Progenitor cell of endocrine pancreas (in vitro differentiated cells): Measurements from ENCODE around the gene HPCAL1. TPM values are rescaled to one million over a fixed set of nuclear protein-coding genes. Genes with fewer than 3 reads are reported as not detected.

Experiments
- DNase-seq: peaks from one replicate; pipeline ENCODE4 v3.0.0; 2021; ENCODE audit warnings: low spot score; ENCODE audit not compliant: unreplicated experiment
- H3K27ac Mint-ChIP-seq: 2 replicates; pipeline ENCODE4 v1.8.0; 2021; ENCODE audit warnings: mild to moderate bottlenecking, moderate library complexity, mixed read lengths
- H3K27me3 Mint-ChIP-seq: 2 replicates; pipeline ENCODE4 v1.8.0; 2021; ENCODE audit warnings: mixed read lengths
- H3K36me3 Mint-ChIP-seq: 2 replicates; pipeline ENCODE4 v1.8.0; 2022; ENCODE audit warnings: mixed read lengths; ENCODE audit not compliant: insufficient read depth
- H3K4me1 Mint-ChIP-seq: 2 replicates; pipeline ENCODE4 v1.8.0; 2021; ENCODE audit warnings: low read depth, mixed read lengths
- H3K4me3 Mint-ChIP-seq: 2 replicates; pipeline ENCODE4 v1.8.0; 2021; ENCODE audit warnings: low read depth, mild to moderate bottlenecking, moderate library complexity, mixed read lengths
- H3K9me3 Mint-ChIP-seq: 2 replicates; pipeline ENCODE4 v1.8.0; 2021; ENCODE audit warnings: low read depth, mixed read lengths
- CTCF ChIP-seq: fragments of 200-600 bp; sonication (generic); IDR thresholded peaks from one replicate; pipeline ENCODE4 v1.5.0; 2021; ENCODE audit warnings: antibody characterized with exemption, mild to moderate bottlenecking; ENCODE audit not compliant: unreplicated experiment
- total RNA-seq: library from RNA; stranded (reverse); gene quantifications from 2 replicates; pipeline ENCODE4 v1.2.1, GENCODE V29; 2021

The HPCAL1 gene
- total RNA-seq, 1 donor from 2014 or later: 16.5 TPM

- no peaks in the 10 kb centered on the region for H3K9me3 Mint-ChIP-seq
- H3K4me3 Mint-ChIP-seq: no peak overlapping the region
- no peak overlapping the region for H3K27ac Mint-ChIP-seq
- H3K4me1 Mint-ChIP-seq: peaks cover 10% of the 10 kb centered on the region
- no peaks in the 10 kb centered on the region for H3K27me3 Mint-ChIP-seq
- TF ChIP-seq CTCF: no peak
- peaks cover 1% of the 10 kb centered on the region for H3K36me3 Mint-ChIP-seq
- DNase-seq: no peak
These were observed 19.8 kb downstream of the HPCAL1 start for GRCh38 chr2:10322481-10322880.

- no peak for TF ChIP-seq CTCF
- H3K9me3 Mint-ChIP-seq: no peaks in the 10 kb centered on the region
- H3K27ac Mint-ChIP-seq: no peak overlapping the region
- H3K36me3 Mint-ChIP-seq: peaks cover 1% of the 10 kb centered on the region
- H3K4me3 Mint-ChIP-seq: no peak overlapping the region
- peaks cover 10% of the 10 kb centered on the region for H3K4me1 Mint-ChIP-seq
- no peak for DNase-seq
- no peaks in the 10 kb centered on the region for H3K27me3 Mint-ChIP-seq
These were observed 20.3 kb downstream of the HPCAL1 start for GRCh38 chr2:10322973-10323372.

GRCh38 chr2:10323535-10323934 lies 20.8 kb downstream of the HPCAL1 start:
- no peak for TF ChIP-seq CTCF
- Mint-ChIP-seq H3K36me3 (peaks cover 1% of the 10 kb centered on the region), H3K27me3 (no peaks in the 10 kb centered on the region), H3K27ac (no peak overlapping the region), H3K9me3 (no peaks in the 10 kb centered on the region), H3K4me3 (no peak overlapping the region), H3K4me1 (peaks cover 10% of the 10 kb centered on the region)
- no peak for DNase-seq

GRCh38 chr2:10324095-10324832 lies 21.6 kb downstream of the HPCAL1 start:
- H3K4me1 Mint-ChIP-seq: peaks cover 10% of the 10 kb centered on the region
- no peak for DNase-seq

More at GRCh38 chr2:10324095-10324832, 21.6 kb downstream of the HPCAL1 start:
- H3K9me3 Mint-ChIP-seq: no peaks in the 10 kb centered on the region
- H3K27me3 Mint-ChIP-seq: no peaks in the 10 kb centered on the region
- peak overlapping the region; percentile 16 for H3K27ac Mint-ChIP-seq
- H3K36me3 Mint-ChIP-seq: peaks cover 1% of the 10 kb centered on the region
- no peak overlapping the region for H3K4me3 Mint-ChIP-seq
- TF ChIP-seq CTCF: no peak
